Measurements from ENCODE around the gene THSD4. TPM values are rescaled to one million over a fixed set of nuclear protein-coding genes. Genes with fewer than 3 reads are reported as not detected.

THSD4 gene
- total RNA-seq = not detected

GRCh38 chr15:71114887-71115566 is at the start of gene THSD4:
Gene THSD4 (plus strand): TSS chr15:71115471.
- intact Hi-C loops (cut with micrococcal nuclease) = loop anchor here (5.0 kb wide), 1 partner anchor 327 kb away; no protein-coding TSS in a partner anchor
- ChIA-PET POLR2A (no interaction called here), CTCF (interaction anchor here (0.7 kb wide), 1 partner anchor 292 kb away, joined by 3 read pairs; no protein-coding TSS in a partner anchor)
- TF ChIP-seq, protein P1, sequence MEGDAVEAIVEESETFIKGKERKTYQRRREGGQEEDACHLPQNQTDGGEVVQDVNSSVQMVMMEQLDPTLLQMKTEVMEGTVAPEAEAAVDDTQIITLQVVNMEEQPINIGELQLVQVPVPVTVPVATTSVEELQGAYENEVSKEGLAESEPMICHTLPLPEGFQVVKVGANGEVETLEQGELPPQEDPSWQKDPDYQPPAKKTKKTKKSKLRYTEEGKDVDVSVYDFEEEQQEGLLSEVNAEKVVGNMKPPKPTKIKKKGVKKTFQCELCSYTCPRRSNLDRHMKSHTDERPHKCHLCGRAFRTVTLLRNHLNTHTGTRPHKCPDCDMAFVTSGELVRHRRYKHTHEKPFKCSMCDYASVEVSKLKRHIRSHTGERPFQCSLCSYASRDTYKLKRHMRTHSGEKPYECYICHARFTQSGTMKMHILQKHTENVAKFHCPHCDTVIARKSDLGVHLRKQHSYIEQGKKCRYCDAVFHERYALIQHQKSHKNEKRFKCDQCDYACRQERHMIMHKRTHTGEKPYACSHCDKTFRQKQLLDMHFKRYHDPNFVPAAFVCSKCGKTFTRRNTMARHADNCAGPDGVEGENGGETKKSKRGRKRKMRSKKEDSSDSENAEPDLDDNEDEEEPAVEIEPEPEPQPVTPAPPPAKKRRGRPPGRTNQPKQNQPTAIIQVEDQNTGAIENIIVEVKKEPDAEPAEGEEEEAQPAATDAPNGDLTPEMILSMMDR (IDR thresholded peaks at IDR 0.05) = peak; percentile 91
- ATAC-seq (peak; percentile 94), DNase-seq (peak; percentile 73)
- Mint-ChIP-seq H3K27ac (no peak within 1 kb of the TSS), H3K9me3 (no peaks in the 10 kb centered on the region), H3K27me3 (peaks cover 47% of the 10 kb centered on the region), H3K4me3 (peak within 1 kb of the TSS; percentile 56), H3K4me1 (ENCODE audit: low read depth) (peaks cover 6% of the 10 kb centered on the region), H3K36me3 (ENCODE audit: low read depth) (no peaks in the 10 kb centered on the region)

DNA sequence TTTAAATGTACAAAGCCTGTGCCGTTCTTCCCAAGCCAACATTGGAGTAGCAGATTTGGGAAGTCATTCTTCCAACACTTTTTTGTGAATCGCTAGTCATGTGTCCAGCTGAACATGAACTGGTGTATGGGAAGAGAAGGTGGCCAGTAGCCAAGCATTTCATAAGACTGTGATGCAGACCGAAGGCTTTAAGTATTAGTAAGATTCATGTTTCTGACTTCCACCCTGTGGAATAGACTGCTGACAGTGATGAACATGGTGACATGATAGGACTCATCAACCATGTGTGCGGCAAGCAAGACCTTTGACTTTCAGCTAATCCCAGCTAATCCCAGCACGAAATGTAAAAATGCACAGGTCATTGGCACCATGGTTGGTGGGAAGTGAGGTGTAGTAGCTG is 48.3 kb upstream of the THSD4 start:
- TF ChIP-seq, protein P1 (IDR thresholded peaks at IDR 0.05) = no peak
- no peak overlapping the region for H3K27ac Mint-ChIP-seq
- H3K9me3 Mint-ChIP-seq = no peaks in the 10 kb centered on the region
- ChIA-PET CTCF (no interaction called here), POLR2A (no interaction called here)
- intact Hi-C loops (cut with micrococcal nuclease) = no loop called here
- no peak for DNase-seq
- H3K27me3 Mint-ChIP-seq = peaks cover 9% of the 10 kb centered on the region
- no peaks in the 10 kb centered on the region for H3K4me1 Mint-ChIP-seq (ENCODE audit: low read depth)
- H3K4me3 Mint-ChIP-seq = no peak overlapping the region
- ATAC-seq = no peak
- no peaks in the 10 kb centered on the region for H3K36me3 Mint-ChIP-seq (ENCODE audit: low read depth)

DNA sequence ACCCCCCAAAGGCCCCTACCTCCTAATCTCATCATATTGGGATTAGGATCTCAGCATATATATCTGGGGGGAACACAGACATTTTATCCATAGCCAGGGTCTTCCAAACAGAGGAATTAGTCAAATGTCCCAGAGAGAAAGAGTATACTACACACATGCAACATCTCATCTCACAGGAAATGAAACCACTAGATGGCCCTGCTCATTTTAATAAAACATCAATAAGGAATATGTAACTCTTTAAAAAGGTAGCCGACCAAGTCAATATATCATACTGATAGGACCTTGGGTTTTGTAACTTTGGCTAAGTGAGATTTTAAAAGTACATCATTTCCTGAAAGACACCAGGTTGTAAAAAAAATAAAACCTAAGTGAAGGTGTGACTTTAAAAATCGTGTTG is 45.6 kb upstream of the THSD4 start:
- POLR2A ChIA-PET = no interaction called here
- no peak overlapping the region for H3K4me3 Mint-ChIP-seq

GRCh38 chr15:71071529-71071928 is 43.7 kb upstream of the THSD4 start:
- no peak for ATAC-seq
- H3K27ac Mint-ChIP-seq = no peak overlapping the region
- TF ChIP-seq, protein P1 (IDR thresholded peaks at IDR 0.05) = no peak
- no peak for DNase-seq
- H3K4me1 Mint-ChIP-seq (ENCODE audit: low read depth) = no peaks in the 10 kb centered on the region
- POLR2A ChIA-PET = no interaction called here
- no peaks in the 10 kb centered on the region for H3K9me3 Mint-ChIP-seq
- no peaks in the 10 kb centered on the region for H3K36me3 Mint-ChIP-seq (ENCODE audit: low read depth)
- intact Hi-C loops (cut with micrococcal nuclease) = no loop called here
- CTCF ChIA-PET = no interaction called here
- peaks cover 8% of the 10 kb centered on the region for H3K27me3 Mint-ChIP-seq
- H3K4me3 Mint-ChIP-seq = no peak overlapping the region

More for the DNA sequence above, 45.6 kb upstream of the THSD4 start:
- no peak for ATAC-seq
- TF ChIP-seq, protein P1 (IDR thresholded peaks at IDR 0.05) = no peak
- CTCF ChIA-PET = no interaction called here
- Mint-ChIP-seq H3K4me1 (ENCODE audit: low read depth) (no peaks in the 10 kb centered on the region), H3K27me3 (peaks cover 10% of the 10 kb centered on the region), H3K9me3 (no peaks in the 10 kb centered on the region), H3K36me3 (ENCODE audit: low read depth) (no peaks in the 10 kb centered on the region), H3K27ac (no peak overlapping the region)
- DNase-seq = no peak
- intact Hi-C loops (cut with micrococcal nuclease) = no loop called here

DNA sequence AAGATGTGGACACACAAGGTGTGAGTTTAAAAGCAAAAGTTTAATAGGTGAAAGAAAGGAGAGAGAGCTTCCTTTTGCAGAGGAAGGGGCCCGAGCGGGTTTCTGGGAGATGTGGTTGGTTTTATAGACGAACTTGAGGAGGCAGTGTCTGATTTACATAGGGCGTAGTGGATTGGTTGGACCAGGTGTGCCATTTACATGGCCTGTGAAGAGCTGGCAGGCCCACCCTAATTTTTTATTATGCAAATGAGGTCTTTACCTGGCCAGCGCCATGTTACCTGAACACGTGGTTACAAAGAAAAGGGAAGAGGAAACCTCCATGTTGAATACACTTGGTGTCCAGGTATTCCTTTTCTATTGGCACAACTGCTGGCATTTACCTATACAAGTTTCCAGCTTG is 42.8 kb upstream of the THSD4 start:
- Mint-ChIP-seq H3K36me3 (ENCODE audit: low read depth) (no peaks in the 10 kb centered on the region), H3K9me3 (no peaks in the 10 kb centered on the region), H3K27me3 (peaks cover 6% of the 10 kb centered on the region), H3K27ac (no peak overlapping the region), H3K4me1 (ENCODE audit: low read depth) (no peaks in the 10 kb centered on the region), H3K4me3 (no peak overlapping the region)
- TF ChIP-seq, protein P1 (IDR thresholded peaks at IDR 0.05) = no peak
- ATAC-seq (no peak), DNase-seq (no peak)
- ChIA-PET POLR2A (no interaction called here), CTCF (no interaction called here)
- intact Hi-C loops (cut with micrococcal nuclease) = no loop called here

Measured in activated CD8-positive, alpha-beta T cell treated with anti-CD3 and anti-CD28 coated beads for 36 hours (primary cell).